ENCODE data around the gene DNAH17. TPM values are rescaled to one million over a fixed set of nuclear protein-coding genes. Genes with fewer than 3 reads are reported as not detected.

Gene DNAH17
- total RNA-seq, 1 experiment from 2014 or later, result 0.13 TPM

DNA sequence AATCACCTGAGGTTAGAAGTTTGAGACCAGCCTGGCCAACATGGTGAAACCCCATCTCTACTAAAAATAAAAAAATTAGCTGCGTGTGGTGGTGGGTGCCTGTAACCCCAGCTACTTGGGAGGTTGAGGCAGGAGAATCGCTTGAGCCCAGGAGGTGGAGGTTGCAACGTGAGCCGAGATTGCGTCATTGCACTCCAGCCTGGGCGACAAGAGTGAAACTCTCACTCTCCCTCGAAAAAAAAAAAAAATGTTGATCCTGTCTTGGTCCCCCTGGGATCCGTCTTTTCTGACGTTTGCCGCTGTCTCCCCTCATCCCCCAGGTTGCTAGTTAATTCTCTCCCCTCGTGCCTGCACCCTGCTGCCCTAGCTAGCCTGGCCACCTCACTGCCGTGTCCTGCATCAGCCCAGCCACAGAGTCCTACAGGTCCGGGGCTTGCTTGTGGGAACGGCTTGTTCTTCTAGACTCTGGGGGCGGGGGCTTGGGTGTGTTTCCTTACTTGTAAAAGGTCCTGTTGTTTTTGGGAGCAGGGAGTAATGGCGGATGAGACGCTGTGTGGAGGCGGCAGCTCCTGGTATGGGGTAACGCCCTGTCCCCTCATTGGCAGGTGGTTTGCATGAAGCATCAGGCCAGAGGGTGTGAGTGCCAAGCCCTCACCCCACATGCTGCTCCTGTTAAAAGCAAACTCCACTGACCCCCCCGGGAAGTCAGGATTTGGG, 154.2 kb downstream of the DNAH17 start:
- H2BK20ac ChIP-seq (ENCODE audit: low read depth, low read length, poor library complexity, severe bottlenecking), result no peak overlapping the region
- H3K9ac ChIP-seq (ENCODE audit: extremely low read depth, insufficient read length, low read length), result no peak overlapping the region
- no peak overlapping the region for H4K91ac ChIP-seq (ENCODE audit: insufficient read length, low read depth, low read length)
- H2BK15ac ChIP-seq (ENCODE audit: low read depth, low read length), result no peak overlapping the region
- Mint-ChIP-seq H3K36me3 (ENCODE audit: insufficient read depth in 1 of 3, low read depth in 3 of 3) (peaks cover 28 to 62% (median 56%) of the 10 kb centered on the region in 3 experiments), H3K9me3 (no peaks in the 10 kb centered on the region), H3K4me3 (no peak overlapping the region; a peak in 1 of 5 replicates), H3K27me3 (ENCODE audit: low read depth) (no peaks in the 10 kb centered on the region), H3K4me1 (peaks cover 5 to 10% of the 10 kb centered on the region in 2 experiments), H3K27ac (peak overlapping the region; percentile 95 to 97 (median 96); a peak in 6 of 7 replicates)
- H4K5ac ChIP-seq (ENCODE audit: insufficient read length, low read depth, low read length), result no peak overlapping the region
- H4K8ac ChIP-seq (replicated peaks; ENCODE audit: insufficient read length, low read depth, low read length), result no peak overlapping the region
- peaks cover 2% of the 10 kb centered on the region for H4K20me1 ChIP-seq (ENCODE audit: control insufficient read depth, insufficient read depth, insufficient read length)
- H3K9me3 ChIP-seq (ENCODE audit: control insufficient read depth, low read depth, low read length), result no peaks in the 10 kb centered on the region
- no CpG with 5 or more reads among the region's 20 CpGs for WGBS (ENCODE audit: extremely low coverage, insufficient read length, low lambda C conversion rate)
- H2AFZ ChIP-seq (ENCODE audit: low read length), result no peak overlapping the region
- H3K18ac ChIP-seq (ENCODE audit: insufficient read length, low read depth, low read length), result no peak overlapping the region
- no peak overlapping the region for H3K4ac ChIP-seq (ENCODE audit: low read depth, low read length)
- no peak overlapping the region for H2BK12ac ChIP-seq (ENCODE audit: insufficient read length, low read depth, low read length)
- DNase-seq, result no peak
- H3K23me2 ChIP-seq (ENCODE audit: insufficient read length, low read depth, low read length, poor library complexity, severe bottlenecking), result no peaks in the 10 kb centered on the region
- H3T11ph ChIP-seq (ENCODE audit: low read length), result no peak overlapping the region
- TF ChIP-seq, protein P1, sequence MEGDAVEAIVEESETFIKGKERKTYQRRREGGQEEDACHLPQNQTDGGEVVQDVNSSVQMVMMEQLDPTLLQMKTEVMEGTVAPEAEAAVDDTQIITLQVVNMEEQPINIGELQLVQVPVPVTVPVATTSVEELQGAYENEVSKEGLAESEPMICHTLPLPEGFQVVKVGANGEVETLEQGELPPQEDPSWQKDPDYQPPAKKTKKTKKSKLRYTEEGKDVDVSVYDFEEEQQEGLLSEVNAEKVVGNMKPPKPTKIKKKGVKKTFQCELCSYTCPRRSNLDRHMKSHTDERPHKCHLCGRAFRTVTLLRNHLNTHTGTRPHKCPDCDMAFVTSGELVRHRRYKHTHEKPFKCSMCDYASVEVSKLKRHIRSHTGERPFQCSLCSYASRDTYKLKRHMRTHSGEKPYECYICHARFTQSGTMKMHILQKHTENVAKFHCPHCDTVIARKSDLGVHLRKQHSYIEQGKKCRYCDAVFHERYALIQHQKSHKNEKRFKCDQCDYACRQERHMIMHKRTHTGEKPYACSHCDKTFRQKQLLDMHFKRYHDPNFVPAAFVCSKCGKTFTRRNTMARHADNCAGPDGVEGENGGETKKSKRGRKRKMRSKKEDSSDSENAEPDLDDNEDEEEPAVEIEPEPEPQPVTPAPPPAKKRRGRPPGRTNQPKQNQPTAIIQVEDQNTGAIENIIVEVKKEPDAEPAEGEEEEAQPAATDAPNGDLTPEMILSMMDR (conservative IDR thresholded peaks at IDR 0.05), result no peak
- no peak overlapping the region for H3K4me2 ChIP-seq (ENCODE audit: insufficient read depth, insufficient read length, low read length)
- no peak overlapping the region for H3K27ac ChIP-seq (ENCODE audit: insufficient read length, low read depth, low read length)
- no peak overlapping the region for H3K56ac ChIP-seq (ENCODE audit: insufficient read length, low read depth, low read length)
- no peaks in the 10 kb centered on the region for H3K4me1 ChIP-seq (ENCODE audit: insufficient read depth, low read length)
- H3K79me2 ChIP-seq (ENCODE audit: insufficient read depth, low read length), result no peaks in the 10 kb centered on the region
- H3K23ac ChIP-seq (ENCODE audit: insufficient read length, low read depth, low read length), result no peak overlapping the region
- H2AK5ac ChIP-seq (ENCODE audit: insufficient read length, low read length), result no peak overlapping the region
- no peaks in the 10 kb centered on the region for H3K27me3 ChIP-seq (ENCODE audit: insufficient read depth, low read length)
- H2BK120ac ChIP-seq (ENCODE audit: low read depth, low read length, poor library complexity, severe bottlenecking), result no peak overlapping the region
- peak overlapping the region; percentile 42 for H2BK5ac ChIP-seq (ENCODE audit: insufficient read length, low read length)
- no peaks in the 10 kb centered on the region for H3K79me1 ChIP-seq (ENCODE audit: insufficient read depth, low read depth, low read length, poor library complexity, severe bottlenecking)
- H3K14ac ChIP-seq (ENCODE audit: insufficient read depth, low read length), result no peak overlapping the region

All from H9 (cell line).